Esophagus muscularis mucosa (tissue), 4 donors: Measurements from ENCODE around the gene PARVB.

Source experiments
- CTCF ChIP-seq, 3 experiments: fragments of 200-600 bp in 2 of 3; fragments of 450-650 bp in 1 of 3; sonication (generic) in 2 of 3; IDR thresholded peaks; one replicate each; pipeline ENCODE4 v1.5.1; 2017 to 2019; ENCODE audit warnings: antibody characterized with exemption in 3 of 3, mild to moderate bottlenecking in 2 of 3, moderate library complexity in 1 of 3
- EP300 ChIP-seq: sonication (generic); formaldehyde crosslinking; IDR thresholded peaks from one replicate; pipeline ENCODE4 v1.6.1; 2017; ENCODE audit warnings: antibody characterized with exemption
- POLR2A ChIP-seq: fragments of 450-650 bp; IDR thresholded peaks from one replicate; pipeline ENCODE4 v1.6.1; 2017; ENCODE audit warnings: antibody characterized with exemption, moderate library complexity, mild to moderate bottlenecking, low read depth

GRCh38 chr22:44030702-44031082 lies 6.6 kb downstream of the PARVB start:
- TF ChIP-seq EP300 (no peak), CTCF (IDR thresholded peaks at IDR 0.05) (no peak), POLR2A (no peak)
